ENCODE measurements around the gene CACNA1A.

DNA sequence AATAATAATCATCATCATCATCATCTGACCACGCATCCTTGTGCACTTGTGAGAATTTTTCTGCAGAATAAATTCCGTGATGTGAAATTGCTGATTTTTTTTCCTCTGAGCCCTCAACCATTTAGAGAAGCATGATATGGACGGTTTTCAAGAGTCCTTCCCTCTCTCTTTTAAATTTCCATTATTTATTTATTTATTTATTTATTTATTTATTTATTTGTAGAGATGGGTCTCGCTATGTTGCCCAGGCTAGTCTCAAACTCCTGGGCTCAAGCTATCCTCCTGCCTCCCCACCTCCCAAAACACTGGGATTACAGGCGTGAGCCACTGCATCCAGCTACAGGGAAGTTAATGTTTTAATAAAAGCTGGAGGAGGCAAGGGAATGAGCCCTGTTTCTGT, 39.6 kb downstream of the CACNA1A start:
- TF ChIP-seq CTCF (IDR thresholded peaks at IDR 0.05) (no peak), EZH2 (IDR thresholded peaks at IDR 0.05) (no peak)

Measured in neural progenitor cell (in vitro differentiated cells).